Upper lobe of left lung (tissue), 6 donors: ENCODE data around the gene ATP6V0E1. TPM values are rescaled to one million over a fixed set of nuclear protein-coding genes. Genes with fewer than 3 reads are reported as not detected.

ENCODE experiments used
- ATAC-seq, 2 donors: fragments of 200-7000 bp; cut with Tn5 transposase; one replicate each; pipeline ENCODE4 v1.9.1; 2022; ENCODE audit warnings: mild to moderate bottlenecking in 2 of 2, moderate library complexity in 2 of 2; ENCODE audit not compliant: low FRiP score in 2 of 2
- DNase-seq, 2 donors: peaks; one replicate each; pipeline ENCODE4 v3.0.0-alpha.2; 2019 to 2020
- H3K27ac ChIP-seq, 4 donors: fragments of 200-600 bp; sonication (generic); one replicate each; pipeline ENCODE4 v1.5.1; 2016 to 2019
- H3K27me3 ChIP-seq, 4 donors: fragments of 200-600 bp; sonication (generic); one replicate each; pipeline ENCODE4 v1.5.1; 2017 to 2019
- H3K36me3 ChIP-seq, 4 donors: fragments of 200-600 bp; sonication (generic); one replicate each; pipeline ENCODE4 v1.5.1; 2016 to 2019
- H3K4me1 ChIP-seq, 4 donors: fragments of 200-600 bp; sonication (generic); one replicate each; pipeline ENCODE4 v1.5.1; 2018 to 2019
- H3K4me3 ChIP-seq, 4 donors: fragments of 200-600 bp; sonication (generic); one replicate each; pipeline ENCODE4 v1.5.1; 2017 to 2019; ENCODE audit warnings: mild to moderate bottlenecking in 2 of 4, moderate library complexity in 1 of 4
- H3K9me3 ChIP-seq, 4 donors: fragments of 200-600 bp; sonication (generic); one replicate each; pipeline ENCODE4 v1.5.1; 2018 to 2019
- CTCF ChIP-seq, 6 experiments: fragments of 450-650 bp in 4 of 6; fragments of 200-600 bp in 2 of 6; sonication (generic) in 2 of 6; IDR thresholded peaks; one replicate each; pipeline ENCODE4 v1.5.1; 2016 to 2019; ENCODE audit warnings: antibody characterized with exemption in 6 of 6
- EP300 ChIP-seq, 4 donors: sonication (generic); formaldehyde crosslinking; IDR thresholded peaks; one replicate each; pipeline ENCODE4 v1.5.1; 2017; ENCODE audit warnings: antibody characterized with exemption in 4 of 4, control low read depth in 2 of 4
- POLR2A ChIP-seq, 4 donors: fragments of 450-650 bp; IDR thresholded peaks; one replicate each; pipeline ENCODE4 v1.5.1; 2016 to 2017; ENCODE audit warnings: antibody characterized with exemption in 4 of 4, mild to moderate bottlenecking in 2 of 4
- POLR2AphosphoS5 ChIP-seq, 2 donors: sonication (generic); formaldehyde crosslinking; IDR thresholded peaks; one replicate each; pipeline ENCODE4 v1.5.1; 2017; ENCODE audit warnings: antibody characterized with exemption in 2 of 2
- WGBS, 2 donors: methylation state at CpG; one replicate each; pipeline ENCODE4 v1.1.5; 2017 to 2018; 5-methylcytosine and 5-hydroxymethylcytosine counted together
- total RNA-seq, 6 donors: library from RNA; depleted of rRNA in 4 of 6; stranded (reverse); fragments of >200 nt in 4 of 6; gene quantifications; one replicate each; pipeline versions ENCODE4 v1.1.0 to v1.2.1, GENCODE V29; 2016 to 2021
- donor health status: DM: no; HTN: no; CAD: no; lungs with moderate emphysema.
- donor health status: DM: no; HTN: yes; CAD: no; lungs with severe emphysema.

ATP6V0E1 gene
- total RNA-seq, 6 donors from 2014 or later, result 58.7 to 317 (median 198) TPM

GRCh38 chr5:172939611-172940267, 43.8 kb upstream of the ATP6V0E1 start:
- Histone ChIP-seq H3K4me3 (no peak overlapping the region), H3K4me1 (peaks cover 0 to 22% (median 6%) of the 10 kb centered on the region in 4 donors), H3K9me3 (no peaks in the 10 kb centered on the region), H3K27ac (peak overlapping the region in 1 of 4 donors; percentile 32), H3K36me3 (peaks cover 6 to 82% (median 56%) of the 10 kb centered on the region in 4 donors), H3K27me3 (no peaks in the 10 kb centered on the region)
- 87% methylated on average over 15 of the region's 16 CpGs for WGBS, 2 donors
- TF ChIP-seq POLR2A (IDR thresholded peaks at IDR 0.05) (no peak), EP300 (IDR thresholded peaks at IDR 0.05) (no peak), POLR2AphosphoS5 (IDR thresholded peaks at IDR 0.05) (no peak), CTCF (IDR thresholded peaks at IDR 0.05) (no peak)
- DNase-seq, result no peak
- no peak for ATAC-seq

GRCh38 chr5:172940268-172941066, 43.1 kb upstream of the ATP6V0E1 start:
- H3K27me3 ChIP-seq, result no peaks in the 10 kb centered on the region
- ATAC-seq, result peak; percentile 48 to 78
- 72 to 76% methylated on average over 12 to 15 of the region's 15 CpGs for WGBS, 2 donors
- H3K4me3 ChIP-seq, result no peak overlapping the region
- peaks cover 0 to 22% (median 6%) of the 10 kb centered on the region in 4 donors for H3K4me1 ChIP-seq
- peak in 1 of 2 donors; percentile 77 for DNase-seq
- TF ChIP-seq POLR2A (IDR thresholded peaks at IDR 0.05) (no peak), POLR2AphosphoS5 (IDR thresholded peaks at IDR 0.05) (peak in 1 of 2 donors; percentile 17), CTCF (IDR thresholded peaks at IDR 0.05) (no peak), EP300 (IDR thresholded peaks at IDR 0.05) (no peak)
- H3K9me3 ChIP-seq, result no peaks in the 10 kb centered on the region
- H3K36me3 ChIP-seq, result peaks cover 6 to 82% (median 52%) of the 10 kb centered on the region in 4 donors
- H3K27ac ChIP-seq, result peak overlapping the region in 3 of 4 donors; percentile 32 to 41 (median 38)

GRCh38 chr5:172941067-172941516, 42.5 kb upstream of the ATP6V0E1 start:
- H3K27me3 ChIP-seq, result no peaks in the 10 kb centered on the region
- H3K4me1 ChIP-seq, result peaks cover 0 to 22% (median 6%) of the 10 kb centered on the region in 4 donors
- no peak overlapping the region for H3K4me3 ChIP-seq
- H3K27ac ChIP-seq, result peak overlapping the region in 3 of 4 donors; percentile 32 to 41 (median 38)
- H3K9me3 ChIP-seq, result no peaks in the 10 kb centered on the region
- ATAC-seq (no peak), DNase-seq (no peak)
- peaks cover 6 to 82% (median 48%) of the 10 kb centered on the region in 4 donors for H3K36me3 ChIP-seq
- TF ChIP-seq CTCF (IDR thresholded peaks at IDR 0.05), result no peak
- no peak for TF ChIP-seq POLR2AphosphoS5 (IDR thresholded peaks at IDR 0.05)
- no peak for TF ChIP-seq POLR2A (IDR thresholded peaks at IDR 0.05)
- TF ChIP-seq EP300 (IDR thresholded peaks at IDR 0.05), result no peak
- WGBS, 2 donors, result 57 to 59% methylated on average over 4 of the region's 4 CpGs

- Histone ChIP-seq H3K4me1 (peaks cover 0 to 22% (median 6%) of the 10 kb centered on the region in 4 donors), H3K9me3 (no peaks in the 10 kb centered on the region), H3K4me3 (no peak overlapping the region), H3K36me3 (peaks cover 8 to 82% (median 48%) of the 10 kb centered on the region in 4 donors), H3K27me3 (no peaks in the 10 kb centered on the region), H3K27ac (peak overlapping the region in 3 of 4 donors; percentile 7 to 71 (median 60))
- TF ChIP-seq POLR2A (IDR thresholded peaks at IDR 0.05) (no peak), EP300 (IDR thresholded peaks at IDR 0.05) (no peak), POLR2AphosphoS5 (IDR thresholded peaks at IDR 0.05) (no peak), CTCF (IDR thresholded peaks at IDR 0.05) (no peak)
- 87 to 93% methylated on average over 11 of the region's 11 CpGs for WGBS, 2 donors
- no peak for DNase-seq
- ATAC-seq, result no peak
These were observed 41.0 kb upstream of the ATP6V0E1 start for GRCh38 chr5:172942556-172942955.
